Measurements from ENCODE around the gene TMEM101. TPM values are rescaled to one million over a fixed set of nuclear protein-coding genes. Genes with fewer than 3 reads are reported as not detected.

The TMEM101 gene
- total RNA-seq, 1 experiment from 2014 or later, result 18.6 TPM

DNA sequence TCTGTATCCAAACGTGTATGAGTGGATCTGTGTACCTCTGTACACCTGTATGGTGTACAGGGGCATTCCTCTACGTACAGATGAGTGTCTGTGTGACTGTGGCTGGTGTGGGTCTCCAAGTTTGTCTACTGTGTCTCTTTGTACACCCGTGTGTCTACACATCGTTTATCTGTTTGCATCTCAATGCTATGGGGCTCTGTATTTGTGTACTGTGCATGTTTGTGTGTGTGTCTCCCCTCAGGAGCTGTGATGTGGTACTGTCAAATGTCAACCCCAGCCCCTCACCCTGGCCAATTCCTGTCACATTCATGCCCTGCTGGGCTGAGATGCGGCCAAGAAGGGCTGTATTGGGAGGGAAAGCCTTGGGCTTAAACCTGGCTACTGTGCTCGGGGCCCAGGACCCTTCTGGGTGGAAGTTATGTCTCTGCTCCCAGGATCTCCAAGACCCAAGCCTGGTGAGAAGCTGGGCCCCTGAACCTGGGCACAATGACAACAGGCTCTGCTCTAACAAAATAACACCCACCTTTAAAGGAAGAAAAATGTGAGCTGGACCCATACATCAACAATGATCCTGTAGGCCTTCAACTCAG is 13.8 kb downstream of the TMEM101 start:
- TF ChIP-seq, protein P1, sequence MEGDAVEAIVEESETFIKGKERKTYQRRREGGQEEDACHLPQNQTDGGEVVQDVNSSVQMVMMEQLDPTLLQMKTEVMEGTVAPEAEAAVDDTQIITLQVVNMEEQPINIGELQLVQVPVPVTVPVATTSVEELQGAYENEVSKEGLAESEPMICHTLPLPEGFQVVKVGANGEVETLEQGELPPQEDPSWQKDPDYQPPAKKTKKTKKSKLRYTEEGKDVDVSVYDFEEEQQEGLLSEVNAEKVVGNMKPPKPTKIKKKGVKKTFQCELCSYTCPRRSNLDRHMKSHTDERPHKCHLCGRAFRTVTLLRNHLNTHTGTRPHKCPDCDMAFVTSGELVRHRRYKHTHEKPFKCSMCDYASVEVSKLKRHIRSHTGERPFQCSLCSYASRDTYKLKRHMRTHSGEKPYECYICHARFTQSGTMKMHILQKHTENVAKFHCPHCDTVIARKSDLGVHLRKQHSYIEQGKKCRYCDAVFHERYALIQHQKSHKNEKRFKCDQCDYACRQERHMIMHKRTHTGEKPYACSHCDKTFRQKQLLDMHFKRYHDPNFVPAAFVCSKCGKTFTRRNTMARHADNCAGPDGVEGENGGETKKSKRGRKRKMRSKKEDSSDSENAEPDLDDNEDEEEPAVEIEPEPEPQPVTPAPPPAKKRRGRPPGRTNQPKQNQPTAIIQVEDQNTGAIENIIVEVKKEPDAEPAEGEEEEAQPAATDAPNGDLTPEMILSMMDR (conservative IDR thresholded peaks at IDR 0.05), result no peak
- no peaks in the 10 kb centered on the region for H3K9me3 ChIP-seq (ENCODE audit: control insufficient read depth, low read depth, low read length)
- H3K27me3 ChIP-seq (ENCODE audit: insufficient read depth, low read length), result no peaks in the 10 kb centered on the region; the same call in 1 of the 2 replicates
- H3K36me3 Mint-ChIP-seq (ENCODE audit: insufficient read depth in 1 of 3, low read depth in 3 of 3), result no peaks in the 10 kb centered on the region
- H3K4me3 Mint-ChIP-seq, result no peak overlapping the region
- H3K27ac ChIP-seq (ENCODE audit: insufficient read length, low read depth, low read length), result no peak overlapping the region
- no peak overlapping the region for H2AFZ ChIP-seq (ENCODE audit: low read length)
- H3K4me2 ChIP-seq (ENCODE audit: insufficient read depth, insufficient read length, low read length), result no peak overlapping the region
- H3K4me1 ChIP-seq (ENCODE audit: insufficient read depth, low read length), result no peaks in the 10 kb centered on the region
- no peak overlapping the region for H2BK5ac ChIP-seq (ENCODE audit: insufficient read length, low read length)
- no peak overlapping the region for H4K5ac ChIP-seq (ENCODE audit: insufficient read length, low read depth, low read length)
- no peaks in the 10 kb centered on the region for H3K79me1 ChIP-seq (ENCODE audit: insufficient read depth, low read depth, low read length, poor library complexity, severe bottlenecking)
- no peak overlapping the region for H3K9ac ChIP-seq (ENCODE audit: extremely low read depth, insufficient read length, low read length)
- peaks cover 34% of the 10 kb centered on the region for H3K27me3 Mint-ChIP-seq (ENCODE audit: low read depth)
- no peak overlapping the region for H3K56ac ChIP-seq (ENCODE audit: insufficient read length, low read depth, low read length)
- no peak overlapping the region for H3T11ph ChIP-seq (ENCODE audit: low read length)
- no peak overlapping the region for H3K4ac ChIP-seq (ENCODE audit: low read depth, low read length)
- no peak overlapping the region for H4K8ac ChIP-seq (replicated peaks; ENCODE audit: insufficient read length, low read depth, low read length)
- no CpG with 5 or more reads among the region's 6 CpGs for WGBS (ENCODE audit: extremely low coverage, insufficient read length, low lambda C conversion rate)
- no peak overlapping the region for H4K91ac ChIP-seq (ENCODE audit: insufficient read length, low read depth, low read length)
- peaks cover 5 to 11% of the 10 kb centered on the region in 2 experiments for H3K4me1 Mint-ChIP-seq
- no peaks in the 10 kb centered on the region for H3K9me3 Mint-ChIP-seq
- no peak overlapping the region for H2BK15ac ChIP-seq (ENCODE audit: low read depth, low read length)
- H3K23me2 ChIP-seq (ENCODE audit: insufficient read length, low read depth, low read length, poor library complexity, severe bottlenecking), result peaks cover 17% of the 10 kb centered on the region
- no peaks in the 10 kb centered on the region for H4K20me1 ChIP-seq (ENCODE audit: control insufficient read depth, insufficient read depth, insufficient read length)
- H2BK12ac ChIP-seq (ENCODE audit: insufficient read length, low read depth, low read length), result no peak overlapping the region
- H2BK20ac ChIP-seq (ENCODE audit: low read depth, low read length, poor library complexity, severe bottlenecking), result no peak overlapping the region
- H2AK5ac ChIP-seq (ENCODE audit: insufficient read length, low read length), result no peak overlapping the region
- no peak overlapping the region for H3K18ac ChIP-seq (ENCODE audit: insufficient read length, low read depth, low read length)
- DNase-seq, result no peak
- no peaks in the 10 kb centered on the region for H3K79me2 ChIP-seq (ENCODE audit: insufficient read depth, low read length)
- H3K23ac ChIP-seq (ENCODE audit: insufficient read length, low read depth, low read length), result no peak overlapping the region
- no peak overlapping the region for H2BK120ac ChIP-seq (ENCODE audit: low read depth, low read length, poor library complexity, severe bottlenecking)
- no peak overlapping the region for H3K14ac ChIP-seq (ENCODE audit: insufficient read depth, low read length)
- no peak overlapping the region for H3K27ac Mint-ChIP-seq
